MM.1S (cell line): Measurements from ENCODE around the gene ADSS1.

Experiments used
- EZH2 ChIP-seq: fragments of 300-600 bp; sonication (generic); optimal IDR thresholded peaks from 2 replicates; pipeline ENCODE3; 2017; ENCODE audit warnings: low read depth, mild to moderate bottlenecking, antibody characterized with exemption, low read length, mixed read lengths
- TF ChIP-seq, protein P1 (sequence below): fragments of 300-600 bp; sonication (generic); IDR thresholded peaks from 2 replicates; pipeline ENCODE4 v1.5.1; 2016; ENCODE audit warnings: antibody characterized with exemption, low read length, mixed read lengths

GRCh38 chr14:104738375-104739019 lies 14.5 kb downstream of the ADSS1 start:
- TF ChIP-seq, protein P1, sequence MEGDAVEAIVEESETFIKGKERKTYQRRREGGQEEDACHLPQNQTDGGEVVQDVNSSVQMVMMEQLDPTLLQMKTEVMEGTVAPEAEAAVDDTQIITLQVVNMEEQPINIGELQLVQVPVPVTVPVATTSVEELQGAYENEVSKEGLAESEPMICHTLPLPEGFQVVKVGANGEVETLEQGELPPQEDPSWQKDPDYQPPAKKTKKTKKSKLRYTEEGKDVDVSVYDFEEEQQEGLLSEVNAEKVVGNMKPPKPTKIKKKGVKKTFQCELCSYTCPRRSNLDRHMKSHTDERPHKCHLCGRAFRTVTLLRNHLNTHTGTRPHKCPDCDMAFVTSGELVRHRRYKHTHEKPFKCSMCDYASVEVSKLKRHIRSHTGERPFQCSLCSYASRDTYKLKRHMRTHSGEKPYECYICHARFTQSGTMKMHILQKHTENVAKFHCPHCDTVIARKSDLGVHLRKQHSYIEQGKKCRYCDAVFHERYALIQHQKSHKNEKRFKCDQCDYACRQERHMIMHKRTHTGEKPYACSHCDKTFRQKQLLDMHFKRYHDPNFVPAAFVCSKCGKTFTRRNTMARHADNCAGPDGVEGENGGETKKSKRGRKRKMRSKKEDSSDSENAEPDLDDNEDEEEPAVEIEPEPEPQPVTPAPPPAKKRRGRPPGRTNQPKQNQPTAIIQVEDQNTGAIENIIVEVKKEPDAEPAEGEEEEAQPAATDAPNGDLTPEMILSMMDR = no peak
- no peak for TF ChIP-seq EZH2
